Body of pancreas (tissue), 4 donors: ENCODE measurements around the gene ZNF331.

Experiments
- CTCF ChIP-seq, 7 experiments: fragments of 450-650 bp in 4 of 7; fragments of 200-600 bp in 3 of 7; sonication (generic) in 3 of 7; IDR thresholded peaks; one replicate each; pipeline ENCODE4 v1.5.1; 2016 to 2019; ENCODE audit warnings: antibody characterized with exemption in 7 of 7
- POLR2A ChIP-seq, 3 donors: fragments of 450-650 bp; IDR thresholded peaks; one replicate each; pipeline ENCODE4 v1.6.1; 2016; ENCODE audit warnings: antibody characterized with exemption in 3 of 3, mild to moderate bottlenecking in 2 of 3

- TF ChIP-seq POLR2A (IDR thresholded peaks at IDR 0.05) = peak; percentile 47 to 70 (median 55)
- peak in 5 of 7 experiments; percentile 42 to 86 (median 64) for TF ChIP-seq CTCF (IDR thresholded peaks at IDR 0.05)
These were observed at the start of gene ZNF331 for GRCh38 chr19:53537521-53538377.
